ENCODE measurements around the gene NFAM1. TPM values are rescaled to one million over a fixed set of nuclear protein-coding genes. Genes with fewer than 3 reads are reported as not detected.

The NFAM1 gene
- under 1 TPM; 0.15 to 0.24 TPM for total RNA-seq

- Mint-ChIP-seq H3K36me3 (no peaks in the 10 kb centered on the region), H3K4me3 (no peak within 1 kb of the TSS), H3K4me1 (ENCODE audit: low read depth) (no peaks in the 10 kb centered on the region), H3K27ac (no peak within 1 kb of the TSS), H3K9me3 (no peaks in the 10 kb centered on the region), H3K27me3 (peaks cover 11% of the 10 kb centered on the region)
- ChIA-PET CTCF (interaction anchor here (1.2 kb wide), 1 partner anchor 12 kb away, joined by 3 read pairs; no protein-coding TSS in a partner anchor), POLR2A (no interaction called here)
- no peak for DNase-seq
- intact Hi-C loops (cut with micrococcal nuclease), result no loop called here
Observed at GRCh38 chr22:42432020-42432596, at the start of gene NFAM1. Gene NFAM1 (minus strand): TSS chr22:42432403. CDS start chr22:42432357, 46 bp downstream.

- CTCF ChIA-PET, result interaction anchor here (2.6 kb wide), 1 partner anchor 383 kb away, joined by 24 read pairs; the partner anchor contains the start of gene NDUFA6
- Mint-ChIP-seq H3K36me3 (no peaks in the 10 kb centered on the region), H3K27ac (no peak overlapping the region), H3K4me3 (no peak overlapping the region), H3K4me1 (ENCODE audit: low read depth) (peaks cover 8% of the 10 kb centered on the region), H3K9me3 (no peaks in the 10 kb centered on the region), H3K27me3 (no peaks in the 10 kb centered on the region)
- POLR2A ChIA-PET, result interaction anchor here (0.6 kb wide), 1 partner anchor 136 kb away, joined by 3 read pairs; no protein-coding TSS in a partner anchor
- no peak for DNase-seq
- intact Hi-C loops (cut with micrococcal nuclease), result no loop called here
Observed at GRCh38 chr22:42475122-42475521, 42.9 kb upstream of the NFAM1 start.

- no peaks in the 10 kb centered on the region for H3K9me3 Mint-ChIP-seq
- no peaks in the 10 kb centered on the region for H3K27me3 Mint-ChIP-seq
- no peaks in the 10 kb centered on the region for H3K36me3 Mint-ChIP-seq
- H3K4me3 Mint-ChIP-seq, result no peak overlapping the region
- POLR2A ChIA-PET, result no interaction called here
- intact Hi-C loops (cut with micrococcal nuclease), result no loop called here
- CTCF ChIA-PET, result interaction anchor here (0.7 to 2.6 kb wide), 9 partner anchors 11 to 507 kb away, joined by 3 to 24 read pairs (median 5); partner anchors contain the start of gene NDUFA6
- no peak for DNase-seq
- H3K27ac Mint-ChIP-seq, result no peak overlapping the region
- peaks cover 5% of the 10 kb centered on the region for H3K4me1 Mint-ChIP-seq (ENCODE audit: low read depth)
Observed at GRCh38 chr22:42473484-42474193, 41.4 kb upstream of the NFAM1 start.

- ChIA-PET CTCF (interaction anchor here (0.6 to 2.6 kb wide), 6 partner anchors 10 to 506 kb away, joined by 3 to 24 read pairs (median 6); partner anchors contain the start of gene NDUFA6), POLR2A (interaction anchor here (0.5 kb wide), 1 partner anchor 36 kb away, joined by 4 read pairs; no protein-coding TSS in a partner anchor)
- DNase-seq, result no peak
- H3K9me3 Mint-ChIP-seq, result no peaks in the 10 kb centered on the region
- H3K4me1 Mint-ChIP-seq (ENCODE audit: low read depth), result no peaks in the 10 kb centered on the region
- H3K4me3 Mint-ChIP-seq, result no peak overlapping the region
- H3K27me3 Mint-ChIP-seq, result no peaks in the 10 kb centered on the region
- intact Hi-C loops (cut with micrococcal nuclease), result no loop called here
- H3K36me3 Mint-ChIP-seq, result no peaks in the 10 kb centered on the region
- no peak overlapping the region for H3K27ac Mint-ChIP-seq
Observed at GRCh38 chr22:42472671-42473070, 40.5 kb upstream of the NFAM1 start.

- H3K36me3 Mint-ChIP-seq, result no peaks in the 10 kb centered on the region
- H3K9me3 Mint-ChIP-seq, result no peaks in the 10 kb centered on the region
- no peak overlapping the region for H3K4me3 Mint-ChIP-seq
- CTCF ChIA-PET, result interaction anchor here (0.6 kb wide), 1 partner anchor 378 kb away, joined by 3 read pairs; no protein-coding TSS in a partner anchor
- H3K27me3 Mint-ChIP-seq, result no peaks in the 10 kb centered on the region
- no peaks in the 10 kb centered on the region for H3K4me1 Mint-ChIP-seq (ENCODE audit: low read depth)
- POLR2A ChIA-PET, result no interaction called here
- intact Hi-C loops (cut with micrococcal nuclease), result no loop called here
- H3K27ac Mint-ChIP-seq, result no peak overlapping the region
- no peak for DNase-seq
Observed at GRCh38 chr22:42471441-42471840, 39.2 kb upstream of the NFAM1 start.

- Mint-ChIP-seq H3K9me3 (no peaks in the 10 kb centered on the region), H3K36me3 (no peaks in the 10 kb centered on the region), H3K27me3 (no peaks in the 10 kb centered on the region), H3K4me3 (no peak overlapping the region), H3K27ac (no peak overlapping the region), H3K4me1 (ENCODE audit: low read depth) (no peaks in the 10 kb centered on the region)
- no peak for DNase-seq
- ChIA-PET CTCF (interaction anchor here (1.1 to 1.3 kb wide), 2 partner anchors 26 to 31 kb away, joined by 3 to 5 read pairs; no protein-coding TSS in a partner anchor), POLR2A (no interaction called here)
- intact Hi-C loops (cut with micrococcal nuclease), result no loop called here
Observed at GRCh38 chr22:42470366-42471082, 38.3 kb upstream of the NFAM1 start.

GRCh38 chr22:42468841-42469240 is 36.6 kb upstream of the NFAM1 start:
- CTCF ChIA-PET, result no interaction called here

GRCh38 chr22:42462016-42462415 is 29.8 kb upstream of the NFAM1 start:
- Mint-ChIP-seq H3K27ac (no peak overlapping the region), H3K9me3 (no peaks in the 10 kb centered on the region), H3K36me3 (no peaks in the 10 kb centered on the region), H3K4me1 (ENCODE audit: low read depth) (no peaks in the 10 kb centered on the region), H3K4me3 (no peak overlapping the region), H3K27me3 (peaks cover 12% of the 10 kb centered on the region)
- ChIA-PET POLR2A (no interaction called here), CTCF (interaction anchor here (0.5 kb wide), 1 partner anchor 11 kb away, joined by 3 read pairs; no protein-coding TSS in a partner anchor)
- intact Hi-C loops (cut with micrococcal nuclease), result no loop called here
- no peak for DNase-seq

More at GRCh38 chr22:42468841-42469240, 36.6 kb upstream of the NFAM1 start:
- no peak overlapping the region for H3K27ac Mint-ChIP-seq
- H3K27me3 Mint-ChIP-seq, result peaks cover 2% of the 10 kb centered on the region
- no peak for DNase-seq
- no peaks in the 10 kb centered on the region for H3K36me3 Mint-ChIP-seq
- no peaks in the 10 kb centered on the region for H3K9me3 Mint-ChIP-seq
- POLR2A ChIA-PET, result no interaction called here
- no peak overlapping the region for H3K4me3 Mint-ChIP-seq
- intact Hi-C loops (cut with micrococcal nuclease), result no loop called here
- no peaks in the 10 kb centered on the region for H3K4me1 Mint-ChIP-seq (ENCODE audit: low read depth)

GRCh38 chr22:42461511-42461910 is 29.3 kb upstream of the NFAM1 start:
- no peak overlapping the region for H3K4me3 Mint-ChIP-seq
- CTCF ChIA-PET, result interaction anchor here (0.5 kb wide), 1 partner anchor 12 kb away, joined by 3 read pairs; no protein-coding TSS in a partner anchor
- H3K27me3 Mint-ChIP-seq, result peaks cover 14% of the 10 kb centered on the region
- H3K36me3 Mint-ChIP-seq, result no peaks in the 10 kb centered on the region
- no peak for DNase-seq
- no peaks in the 10 kb centered on the region for H3K4me1 Mint-ChIP-seq (ENCODE audit: low read depth)
- H3K27ac Mint-ChIP-seq, result no peak overlapping the region
- POLR2A ChIA-PET, result no interaction called here
- H3K9me3 Mint-ChIP-seq, result no peaks in the 10 kb centered on the region
- intact Hi-C loops (cut with micrococcal nuclease), result no loop called here

GRCh38 chr22:42459287-42460063 is 27.3 kb upstream of the NFAM1 start:
- H3K4me3 Mint-ChIP-seq, result no peak overlapping the region
- no peaks in the 10 kb centered on the region for H3K36me3 Mint-ChIP-seq
- peaks cover 13% of the 10 kb centered on the region for H3K27me3 Mint-ChIP-seq
- ChIA-PET POLR2A (no interaction called here), CTCF (interaction anchor here (1.3 kb wide), 1 partner anchor 368 kb away, joined by 4 read pairs; no protein-coding TSS in a partner anchor)
- H3K9me3 Mint-ChIP-seq, result no peaks in the 10 kb centered on the region
- H3K4me1 Mint-ChIP-seq (ENCODE audit: low read depth), result no peaks in the 10 kb centered on the region
- DNase-seq, result no peak
- H3K27ac Mint-ChIP-seq, result no peak overlapping the region
- intact Hi-C loops (cut with micrococcal nuclease), result no loop called here

- DNase-seq, result no peak
- ChIA-PET CTCF (interaction anchor here (0.9 to 1.3 kb wide), 3 partner anchors 8 to 17 kb away, joined by 3 to 5 read pairs (median 4); no protein-coding TSS in a partner anchor), POLR2A (no interaction called here)
- Mint-ChIP-seq H3K9me3 (no peaks in the 10 kb centered on the region), H3K27ac (no peak overlapping the region), H3K4me1 (ENCODE audit: low read depth) (no peaks in the 10 kb centered on the region), H3K36me3 (no peaks in the 10 kb centered on the region), H3K4me3 (no peak overlapping the region), H3K27me3 (peaks cover 3% of the 10 kb centered on the region)
- intact Hi-C loops (cut with micrococcal nuclease), result no loop called here
Observed at GRCh38 chr22:42452916-42453315, 20.7 kb upstream of the NFAM1 start.

All from activated CD4-positive, alpha-beta memory T cell treated with anti-CD3 and anti-CD28 coated beads for 36 hours (primary cell).